Fibroblast of skin of abdomen (primary cell): ENCODE data around the gene C1QTNF9B. TPM values are rescaled to one million over a fixed set of nuclear protein-coding genes. Genes with fewer than 3 reads are reported as not detected.
"Not testable (repeated sequence)": the region's sequence is repeated elsewhere in the genome, so short reads cannot be mapped to it uniquely, and the experiment has no call there.

Source experiments
- DNase-seq: peaks from one replicate; pipeline ENCODE4 v3.0.0-alpha.2; 2013
- polyA plus RNA-seq, 2 experiments: library from polyadenylated mRNA; unstranded; fragments of 120-200 nt; gene quantifications; one replicate each; pipeline ENCODE4 v1.2.1, GENCODE V29; 2013; ENCODE audit not compliant: insufficient read length in 2 of 2

C1QTNF9B gene
- 0.26 TPM for polyA plus RNA-seq (2013, experiment 1 of 2; ENCODE audit: insufficient read length)
- polyA plus RNA-seq (2013, experiment 2 of 2; ENCODE audit: insufficient read length), result 0.10 TPM

DNA sequence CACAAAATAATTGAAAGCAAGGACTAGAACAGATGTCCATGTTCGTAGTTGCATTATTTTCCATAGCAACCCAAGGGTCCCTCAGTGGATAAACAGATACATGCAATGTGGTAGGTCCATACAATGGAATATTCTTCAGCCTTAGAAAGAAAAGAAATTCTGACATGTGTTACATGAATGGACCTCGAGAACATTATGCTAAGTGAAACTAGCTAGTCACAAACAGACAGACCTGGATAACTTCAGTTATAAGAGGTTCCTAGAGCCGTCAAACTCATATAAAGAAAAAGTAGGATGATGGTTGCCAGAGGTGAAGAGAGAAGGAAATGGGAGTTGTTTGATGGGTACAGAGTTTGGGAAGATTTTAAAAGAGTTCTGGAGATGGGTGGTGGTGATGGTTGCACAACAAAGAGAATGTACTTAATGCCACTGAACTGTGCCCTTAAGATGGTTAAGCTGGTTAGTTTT lies at the start of gene C1QTNF9B:
Gene C1QTNF9B (minus strand): TSS at position 51 of the 468 bp plus-strand sequence.
- DNase-seq, result not testable (repeated sequence)

DNA sequence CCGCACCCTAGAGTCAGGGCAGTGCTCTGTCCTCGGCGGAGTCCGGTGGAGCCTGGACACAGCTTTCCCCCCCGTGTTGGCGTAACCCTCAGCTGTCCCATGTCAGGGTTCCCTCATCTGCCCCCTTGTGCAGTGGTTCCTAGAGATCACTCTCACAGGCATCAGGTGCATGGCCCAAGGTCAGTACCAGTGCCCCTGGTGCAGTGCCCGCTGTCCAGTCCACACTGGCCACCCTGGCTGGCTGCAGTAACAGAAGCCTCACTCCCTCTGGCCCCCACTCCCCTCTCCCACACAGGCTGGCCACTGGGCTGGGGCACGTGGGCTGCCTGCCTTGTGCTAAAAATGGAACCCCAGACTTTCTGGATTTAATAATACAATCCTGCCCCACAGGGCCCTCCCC lies 49.6 kb upstream of the C1QTNF9B start:
- DNase-seq, result no peak

DNA sequence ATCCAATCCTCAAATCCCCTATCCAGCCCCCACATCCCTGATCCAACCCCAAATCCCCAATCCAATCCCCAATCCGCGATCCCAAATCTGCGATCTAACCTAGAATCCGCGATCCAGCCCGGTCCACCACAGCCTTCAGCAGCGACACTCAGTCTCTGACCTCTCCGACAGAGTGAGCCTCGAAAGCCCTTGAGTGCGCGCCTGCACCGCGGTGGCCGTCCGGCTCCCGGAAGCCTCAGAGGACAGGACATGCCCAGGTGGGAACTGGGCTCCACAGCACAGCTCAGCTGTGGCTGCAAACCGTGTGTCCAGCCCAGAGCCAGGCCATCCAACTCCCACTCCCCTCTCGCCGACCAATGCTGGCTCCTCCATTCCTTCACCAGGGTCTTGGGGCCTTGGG lies 48.8 kb upstream of the C1QTNF9B start:
- DNase-seq, result no peak

DNA sequence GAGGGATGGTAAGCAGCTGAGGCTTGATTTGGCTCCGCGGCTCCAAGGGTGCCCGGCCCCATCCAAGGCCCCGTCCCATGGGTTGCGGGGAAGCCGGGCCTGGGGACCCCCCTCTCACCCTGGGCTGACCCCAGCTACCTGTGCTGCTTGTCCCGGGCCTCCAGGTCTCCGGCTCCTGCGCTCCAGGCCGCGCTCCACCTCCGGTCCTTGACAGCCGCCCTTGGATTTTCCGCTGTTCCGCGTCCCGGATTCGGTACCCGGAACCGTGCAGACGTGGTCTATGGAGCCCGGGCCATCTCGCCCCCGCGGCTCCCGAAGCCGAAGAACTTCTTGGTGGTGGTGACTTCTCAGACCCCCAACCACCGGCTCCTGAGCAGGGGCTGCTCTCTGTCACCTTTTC lies 48.3 kb upstream of the C1QTNF9B start:
- DNase-seq, result no peak

DNA sequence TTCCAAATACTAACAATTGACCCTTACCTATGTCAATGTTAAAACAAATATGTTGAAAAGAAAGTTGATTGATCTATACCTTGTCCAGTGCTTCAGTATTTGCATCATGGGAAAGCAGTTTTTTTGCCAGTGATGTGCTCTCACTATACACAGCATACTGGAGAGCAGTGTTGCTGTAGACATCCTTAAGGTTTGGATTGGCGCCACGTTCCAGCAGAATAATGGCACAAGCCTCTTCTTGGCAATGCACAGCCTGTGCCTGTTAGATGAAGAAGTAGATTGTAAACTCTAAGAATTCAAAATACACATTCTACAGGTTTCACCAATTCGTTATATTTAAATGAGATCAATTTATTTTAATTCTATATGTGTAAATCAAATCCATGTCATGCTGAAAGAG lies 43.9 kb upstream of the C1QTNF9B start:
- DNase-seq, result no peak

DNA sequence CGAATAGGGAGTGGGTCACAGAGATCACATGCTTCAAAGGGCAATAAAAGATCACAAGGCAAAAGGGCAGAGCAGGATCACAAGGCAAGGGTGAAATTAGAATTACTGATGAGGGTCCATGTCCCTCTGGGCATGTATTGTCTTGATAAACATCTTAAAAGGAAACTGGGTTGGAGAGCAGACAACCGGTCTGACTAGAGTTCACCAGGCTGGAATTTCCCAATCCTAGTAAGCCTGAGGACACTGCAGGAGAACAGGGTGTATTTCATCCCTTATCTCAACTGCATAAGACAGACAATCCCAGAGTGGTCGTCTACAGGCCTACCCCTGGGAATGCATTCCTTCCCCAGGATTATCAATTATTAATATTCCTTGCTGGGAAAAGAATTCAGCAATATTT lies 42.4 kb upstream of the C1QTNF9B start:
- not testable (repeated sequence) for DNase-seq

DNA sequence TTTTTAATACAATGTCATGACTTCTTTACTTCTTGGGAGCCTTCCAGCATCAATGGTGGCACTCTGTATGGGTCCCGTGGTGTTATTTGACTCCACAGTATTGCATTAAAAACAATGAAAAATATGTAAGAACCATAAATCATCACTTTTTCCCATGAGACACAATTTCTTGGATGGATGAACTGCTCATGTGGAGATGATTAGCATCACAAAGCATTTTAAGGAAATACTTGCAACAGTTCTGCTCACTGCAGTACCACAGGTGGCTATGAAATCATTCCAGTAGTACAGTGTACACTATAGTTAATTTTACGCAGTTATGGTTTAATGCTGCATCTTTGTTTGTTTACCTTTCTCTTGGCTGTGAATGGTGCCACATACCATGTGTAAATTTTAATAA lies 37.2 kb upstream of the C1QTNF9B start:
- DNase-seq, result peak; percentile 36

DNA sequence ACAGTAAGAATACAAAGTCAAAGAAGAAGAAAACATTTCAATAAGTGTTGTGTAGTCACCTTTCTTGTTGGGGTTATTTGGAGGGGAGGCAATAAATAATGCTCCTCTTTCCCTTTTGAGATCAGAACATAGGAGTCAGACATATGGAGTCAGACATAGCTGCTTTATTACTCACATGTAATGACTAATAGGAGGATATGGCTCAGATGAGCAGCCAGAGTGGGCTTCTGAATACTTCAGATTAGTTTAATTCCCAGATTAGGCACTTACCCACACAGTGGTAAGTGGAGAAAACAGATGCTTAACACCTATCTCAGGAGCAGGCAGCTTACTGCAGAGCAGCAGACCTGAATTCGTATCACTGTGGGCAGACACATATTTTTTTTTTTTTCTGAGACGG lies 31.7 kb upstream of the C1QTNF9B start:
- DNase-seq, result peak; percentile 93

DNA sequence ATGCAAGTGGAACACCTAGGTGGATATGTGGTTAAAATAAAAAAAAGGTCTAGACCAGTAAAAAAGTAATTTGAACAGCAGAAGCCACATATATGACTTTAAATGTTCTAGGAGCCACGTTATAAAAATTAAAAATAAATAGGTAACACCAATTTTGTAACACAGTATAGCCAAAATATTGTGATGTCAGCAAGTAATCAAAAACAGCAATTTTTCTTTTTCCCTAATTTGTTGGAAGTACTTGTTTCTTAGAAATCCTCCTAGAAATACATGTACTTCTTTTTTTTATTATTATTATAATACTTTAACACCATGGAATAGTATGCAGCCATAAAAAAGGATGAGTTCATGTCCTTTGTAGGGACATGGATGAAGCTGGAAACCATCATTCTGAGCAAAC lies 25.7 kb upstream of the C1QTNF9B start:
- DNase-seq, result no peak

DNA sequence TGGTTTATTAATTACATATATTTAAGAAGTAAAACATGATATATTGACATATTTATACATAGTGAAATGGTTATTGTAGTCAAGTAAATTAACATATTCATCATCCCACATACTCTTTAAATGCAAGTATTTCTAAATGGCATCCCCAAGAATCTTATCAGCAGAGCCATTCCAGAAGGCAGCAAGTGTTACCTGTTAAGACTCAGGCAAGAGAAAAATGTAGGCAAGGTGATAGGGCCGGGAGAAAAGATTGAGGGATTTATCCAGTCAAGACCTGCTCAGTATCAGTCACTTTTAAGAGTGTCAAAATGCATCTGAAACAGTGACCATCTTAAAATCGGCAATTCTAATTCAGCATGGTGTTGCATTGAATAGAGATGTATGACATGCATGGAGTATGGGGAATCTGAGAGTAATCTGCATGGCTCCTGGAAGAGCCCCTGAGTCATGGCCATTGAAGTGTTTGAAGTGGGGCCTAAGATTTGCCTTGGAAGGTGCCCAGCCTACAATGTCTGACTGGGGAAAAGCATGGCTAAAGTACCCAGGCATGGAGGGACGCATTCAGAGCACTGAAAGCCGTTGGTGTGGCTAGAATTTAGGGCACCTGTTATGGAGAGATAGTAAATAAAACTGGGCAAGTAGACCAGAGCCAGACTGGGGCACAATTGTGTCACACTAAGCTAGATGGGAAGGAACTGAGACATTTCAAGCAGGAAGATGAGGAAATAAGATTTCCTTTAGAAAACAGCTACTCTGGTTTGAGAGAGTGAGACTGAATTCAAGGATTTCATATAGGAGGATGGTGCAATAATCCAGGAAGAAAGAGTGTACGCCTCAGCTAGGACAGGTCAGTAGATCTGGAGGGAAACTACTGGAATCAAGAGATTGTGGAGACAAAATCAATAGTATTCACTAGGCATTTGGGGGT lies 25.0 kb upstream of the C1QTNF9B start:
- DNase-seq, result peak; percentile 25

DNA sequence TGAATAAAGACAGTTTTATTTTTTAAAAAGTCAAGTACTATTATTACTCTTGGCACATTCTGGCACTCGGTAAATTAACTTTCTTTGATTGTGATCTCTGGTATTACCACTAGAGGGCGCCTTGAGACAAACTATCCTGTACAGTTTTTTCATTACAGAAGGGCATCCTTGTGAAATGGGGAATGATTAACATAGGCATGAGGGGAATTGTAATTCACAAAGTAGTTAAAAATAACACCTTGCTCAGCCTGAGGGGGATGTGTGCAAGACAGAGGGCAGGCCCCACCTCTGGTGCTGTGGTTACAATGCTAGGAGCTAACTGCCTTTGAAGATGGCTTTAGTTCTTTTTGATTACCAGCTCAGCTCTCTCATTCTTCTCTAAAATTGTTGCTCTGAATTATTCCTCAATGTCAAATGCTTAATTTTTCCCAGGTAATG lies 24.2 kb upstream of the C1QTNF9B start:
- DNase-seq, result peak; percentile 71

DNA sequence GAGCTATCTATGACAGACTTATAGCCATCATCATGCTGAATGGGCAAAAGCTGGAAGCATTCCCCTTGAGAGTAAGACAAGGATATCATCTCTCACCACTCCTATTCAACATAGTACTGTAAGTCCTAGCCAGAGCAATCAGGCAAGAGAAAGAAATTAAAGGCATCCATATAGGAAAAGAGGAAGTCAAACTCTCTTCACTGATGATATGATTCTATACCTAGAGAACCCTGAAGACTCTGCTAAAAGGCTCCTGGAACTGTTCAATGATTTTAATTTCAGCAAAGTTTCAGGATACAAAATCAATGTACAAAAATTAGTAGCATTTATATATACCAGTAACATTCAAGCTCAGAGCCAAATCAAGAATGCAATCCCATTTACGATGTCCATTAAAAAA lies 21.7 kb upstream of the C1QTNF9B start:
- DNase-seq, result no peak

DNA sequence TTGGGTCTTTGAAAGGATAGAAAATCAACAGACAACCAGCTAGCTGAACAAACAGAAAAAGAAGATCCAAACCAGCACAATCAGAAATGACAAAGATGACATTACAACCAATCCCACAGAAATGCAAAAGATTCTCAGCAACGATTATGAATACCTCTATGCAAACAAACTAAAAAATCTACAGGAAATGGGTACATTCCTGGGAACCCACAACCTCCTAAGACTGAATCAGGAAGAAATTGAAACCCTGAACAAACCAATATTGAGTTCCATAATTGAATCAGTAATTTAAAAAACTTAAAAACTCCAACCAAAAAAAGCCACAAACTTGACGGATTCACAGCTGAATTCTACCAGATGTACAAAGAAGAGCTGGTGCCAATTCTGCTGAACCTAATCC lies 20.9 kb upstream of the C1QTNF9B start:
- peak; percentile 63 for DNase-seq

DNA sequence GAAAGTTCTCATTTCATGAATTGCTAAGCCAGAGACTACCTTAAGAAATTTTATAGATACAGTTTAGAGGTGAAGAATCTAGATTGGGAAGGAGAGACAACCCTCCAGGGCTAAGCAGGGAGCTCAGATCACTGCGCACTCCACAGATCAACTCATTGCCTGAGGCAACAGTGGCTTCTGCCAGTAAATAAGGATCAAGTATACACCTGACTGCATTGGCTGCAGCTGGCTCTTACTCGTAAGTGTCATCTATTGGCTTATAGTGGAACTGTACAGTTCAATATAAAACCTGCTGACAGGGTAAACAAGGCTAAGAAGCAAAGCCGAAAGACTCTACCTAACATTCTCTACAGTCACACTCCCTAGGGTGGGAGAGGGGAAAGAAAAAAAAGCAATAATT lies 18.0 kb upstream of the C1QTNF9B start:
- DNase-seq, result no peak

DNA sequence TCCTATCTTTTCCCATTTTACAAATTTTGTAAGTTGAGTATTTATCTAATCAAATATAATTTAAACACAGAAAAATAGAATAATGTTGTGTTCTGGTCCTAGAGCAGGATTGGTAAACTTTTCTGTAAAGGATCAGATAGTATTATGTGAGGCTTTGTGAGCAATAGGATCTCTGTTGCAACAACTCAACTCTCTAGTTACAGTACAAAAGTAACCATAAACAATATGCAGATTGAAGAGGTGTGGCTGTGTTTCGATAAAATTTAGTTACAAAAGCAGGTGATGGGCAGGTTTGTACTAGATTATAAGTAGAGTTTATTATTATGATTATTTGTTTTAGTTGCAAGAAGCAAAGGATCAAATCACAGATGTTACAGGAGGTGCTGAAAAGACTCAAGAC lies 15.2 kb upstream of the C1QTNF9B start:
- no peak for DNase-seq

DNA sequence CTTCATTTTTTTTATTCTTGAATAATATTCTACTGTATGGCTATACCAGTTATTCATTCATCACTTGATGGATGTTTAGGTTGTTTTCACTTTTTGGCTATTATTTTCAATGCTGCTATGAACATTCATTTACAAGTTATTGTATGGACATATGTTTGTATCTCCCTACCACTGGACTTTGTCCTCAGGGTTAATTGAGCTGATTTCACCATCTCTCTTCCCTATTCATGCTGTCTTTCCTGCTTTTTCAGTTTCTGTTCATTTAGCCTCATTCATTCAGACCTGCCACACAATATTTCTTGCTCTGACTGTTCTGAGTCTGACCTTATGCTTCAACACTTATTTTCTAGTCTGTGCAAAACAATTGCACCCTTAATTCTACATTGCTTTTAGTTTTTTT lies 12.3 kb upstream of the C1QTNF9B start:
- DNase-seq, result no peak

DNA sequence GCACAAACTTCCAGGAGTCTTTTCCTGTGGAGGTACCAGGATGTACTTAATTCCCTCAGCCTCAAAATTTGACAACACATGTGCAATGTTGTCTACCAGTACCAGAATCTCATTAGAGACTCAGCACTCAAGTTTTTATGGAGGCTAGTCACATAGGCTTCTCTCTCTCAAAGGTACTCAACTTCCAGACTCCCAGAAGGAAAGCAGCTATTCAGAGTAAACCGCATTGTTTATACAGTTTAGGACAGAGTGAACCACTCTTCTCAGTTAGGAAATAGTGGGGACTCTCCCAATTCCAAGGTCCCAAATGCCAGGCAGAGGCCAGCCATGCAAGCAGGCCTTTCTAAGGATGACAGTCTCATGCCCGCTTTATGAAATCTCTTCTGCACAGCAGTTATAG lies 8.5 kb upstream of the C1QTNF9B start:
- DNase-seq, result no peak

DNA sequence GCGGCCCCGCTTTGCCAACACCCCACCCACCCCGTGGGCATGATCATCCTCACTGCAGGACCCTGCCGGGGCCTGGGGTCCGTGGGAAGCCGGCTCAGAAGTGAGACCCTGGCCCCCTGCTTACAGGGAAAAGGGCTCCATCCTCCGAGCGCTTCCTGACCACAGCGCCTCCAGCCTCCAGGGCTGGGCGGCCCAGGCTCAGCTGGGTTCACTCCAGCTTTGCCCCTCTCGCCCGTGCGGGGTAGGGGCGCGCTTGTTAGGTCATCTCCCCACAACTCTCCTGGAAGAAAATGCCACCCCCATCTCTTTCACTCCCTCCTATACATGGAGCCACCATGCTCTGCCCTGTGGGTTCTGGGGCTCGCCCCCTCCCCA lies 6.6 kb upstream of the C1QTNF9B start:
- DNase-seq, result no peak

DNA sequence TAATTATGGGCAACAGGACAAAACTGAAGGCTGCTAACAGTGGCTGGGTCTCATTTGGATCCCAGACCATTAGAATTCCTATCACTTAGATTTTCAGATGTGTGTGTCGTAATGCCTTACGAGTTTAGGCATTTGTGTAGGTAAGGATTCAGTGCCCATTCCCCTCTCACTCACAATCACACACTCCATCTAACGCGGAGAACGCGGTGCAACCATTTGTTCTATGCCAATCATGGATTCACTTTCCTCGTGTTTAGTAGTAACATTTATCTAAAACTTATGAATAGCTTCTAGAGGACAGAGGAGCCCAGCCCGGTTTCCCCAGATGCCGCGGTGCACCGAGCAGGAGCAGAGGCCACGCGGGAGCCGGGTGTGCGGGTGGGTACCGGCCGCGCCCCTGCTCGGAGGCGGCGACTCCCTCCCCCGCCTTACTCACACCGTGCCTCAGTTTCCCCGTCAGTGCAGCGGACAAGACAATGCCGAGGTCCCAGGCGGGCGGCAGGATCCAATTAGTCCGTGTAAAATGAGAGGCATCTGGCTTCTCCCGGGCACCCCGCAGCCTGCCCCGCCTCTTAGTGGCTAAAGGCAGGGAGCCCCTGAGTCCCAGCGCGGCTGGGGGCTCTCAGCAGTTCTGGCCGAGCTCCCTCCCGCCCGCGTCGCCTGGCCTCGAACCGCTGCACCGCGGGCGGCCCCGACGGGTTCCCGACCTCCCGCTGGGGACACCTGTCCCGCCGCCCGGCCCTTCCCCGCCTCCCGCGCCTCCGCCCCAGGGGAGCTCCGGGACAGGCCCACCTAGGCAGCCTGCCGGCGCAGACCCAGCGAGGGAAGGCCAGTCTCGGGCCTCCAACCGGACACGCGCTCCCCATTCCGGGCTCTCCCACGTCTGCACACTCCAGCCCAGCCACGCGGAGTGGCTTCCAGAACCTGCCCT lies 5.9 kb upstream of the C1QTNF9B start:
- no peak for DNase-seq

DNA sequence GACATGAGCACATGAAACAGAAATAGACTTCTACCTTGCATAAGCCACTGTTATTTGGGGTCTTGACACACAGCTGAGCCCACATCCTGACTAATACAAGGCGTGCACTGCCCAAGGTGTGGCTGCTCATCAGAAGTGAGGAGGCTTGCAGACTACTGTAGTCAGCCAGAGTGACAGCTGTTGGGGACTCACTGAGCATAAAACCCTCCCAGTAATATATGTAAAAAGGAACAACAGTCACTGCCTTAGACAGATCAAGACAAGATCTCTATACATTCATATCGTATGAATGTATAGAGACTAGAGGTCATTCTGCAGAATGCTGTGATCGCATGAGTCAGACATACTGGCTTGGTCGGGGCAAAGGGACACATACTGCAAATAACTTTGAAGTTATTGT lies 4.1 kb upstream of the C1QTNF9B start:
- peak; percentile 59 for DNase-seq

DNA sequence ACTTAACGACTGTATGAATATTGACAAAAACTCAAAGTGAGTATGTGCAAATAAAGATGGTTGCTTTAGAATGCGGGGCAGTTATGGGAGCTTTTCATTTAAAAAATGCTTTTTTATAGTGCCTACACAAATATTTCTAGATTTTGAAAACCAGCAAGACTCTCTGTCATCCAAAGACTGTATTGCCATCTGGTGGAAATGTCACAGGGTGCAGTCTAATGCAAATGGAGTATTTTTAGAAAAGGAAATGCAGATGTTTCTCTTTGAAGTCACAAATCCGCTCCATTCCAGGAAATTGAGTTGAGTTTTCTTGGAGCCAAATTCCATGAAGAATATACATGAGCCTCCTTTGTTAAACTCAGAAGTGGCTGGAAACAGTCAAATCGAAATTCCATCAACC lies 2.3 kb upstream of the C1QTNF9B start:
- peak; percentile 68 for DNase-seq

DNA sequence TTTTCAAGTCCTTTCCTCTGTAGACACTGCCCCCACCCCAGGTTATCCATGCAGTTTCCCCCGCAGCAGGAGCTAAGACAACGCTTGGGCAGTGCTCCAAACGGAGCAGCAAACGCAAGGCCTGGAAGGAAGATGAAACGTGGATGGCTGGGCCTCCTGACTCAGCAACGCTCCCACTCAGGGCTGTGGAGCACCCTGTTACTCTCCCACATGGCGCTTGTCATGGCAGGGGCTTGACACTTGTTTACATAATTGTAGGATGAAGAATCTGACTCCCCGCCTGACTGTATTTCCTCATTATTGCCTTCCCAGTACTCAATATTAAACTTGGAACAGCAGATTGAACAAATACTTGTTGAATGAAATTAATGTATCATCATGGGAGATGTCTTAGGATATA lies 799 bp upstream of the C1QTNF9B start:
- peak; percentile 83 for DNase-seq

DNA sequence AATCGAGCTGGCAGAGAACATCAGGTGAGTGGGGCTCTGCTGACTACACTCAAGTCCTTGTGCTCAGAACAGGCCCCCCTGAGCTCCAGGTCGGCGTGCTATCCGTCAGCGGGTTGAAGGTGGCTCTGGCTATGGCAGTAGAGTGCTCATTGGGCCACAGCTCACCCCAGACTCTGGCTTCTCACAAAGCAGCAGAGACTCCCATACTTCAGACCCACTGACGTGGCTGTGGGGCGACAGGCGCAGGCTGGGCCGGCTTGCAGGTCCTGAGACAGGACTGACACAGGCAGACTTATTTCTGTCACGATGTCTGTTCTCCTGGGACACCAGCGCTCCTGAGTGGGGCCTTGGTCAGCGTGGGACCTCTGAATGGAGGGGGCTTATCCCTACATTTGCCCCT lies 2.6 kb downstream of the C1QTNF9B start:
- DNase-seq, result not testable (repeated sequence)
